Endothelial cell of umbilical vein (primary cell): ENCODE data around the gene PCDH18.
"Not testable (repeated sequence)": the region's sequence is repeated elsewhere in the genome, so short reads cannot be mapped to it uniquely, and the experiment has no call there.

Experiments used
- CTCF ChIP-seq, 2 donors: IDR thresholded peaks; 1 replicate in 1 of 2; 2 replicates in 1 of 2; pipeline ENCODE4 v1.5.1; 2011; ENCODE audit warnings: low read length in 2 of 2, mild to moderate bottlenecking in 2 of 2, moderate library complexity in 2 of 2, control low read depth in 1 of 2, inconsistent platforms in 1 of 2, low read depth in 1 of 2; ENCODE audit not compliant: insufficient read depth in 1 of 2; ENCODE audit errors: extremely low read depth in 1 of 2
- EZH2 ChIP-seq: IDR thresholded peaks from 2 replicates; pipeline ENCODE4 v1.6.1; 2012; ENCODE audit warnings: borderline replicate concordance, low read depth, mild to moderate bottlenecking, moderate library complexity, low read length, inconsistent platforms; ENCODE audit not compliant: severe bottlenecking
- JUN ChIP-seq: IDR thresholded peaks from 2 replicates; pipeline ENCODE4 v1.6.1; 2011; ENCODE audit warnings: borderline replicate concordance, low read depth; ENCODE audit not compliant: insufficient read length, insufficient read depth
- MAX ChIP-seq: IDR thresholded peaks from 2 replicates; pipeline ENCODE4 v1.6.1; 2011; ENCODE audit not compliant: insufficient read depth, insufficient read length
- MYC ChIP-seq: IDR thresholded peaks from one replicate; pipeline ENCODE4 v1.6.1; 2011; ENCODE audit warnings: mild to moderate bottlenecking, low read depth, low read length
- POLR2A ChIP-seq: IDR thresholded peaks from 2 replicates; pipeline ENCODE4 v1.6.1; 2012; ENCODE audit warnings: low read depth, mild to moderate bottlenecking, control low read depth, low read length
- POLR2AphosphoS5 ChIP-seq: IDR thresholded peaks from 2 replicates; pipeline ENCODE4 v1.6.1; 2012; ENCODE audit warnings: low read depth, mild to moderate bottlenecking, control low read depth, low read length, moderate library complexity; ENCODE audit not compliant: insufficient read depth

- not testable (repeated sequence) for TF ChIP-seq POLR2A; MAX; EZH2; POLR2AphosphoS5; CTCF (IDR thresholded peaks at IDR 0.05; ENCODE audit: extremely low read depth in 1 of 2, insufficient read depth in 1 of 2, low read depth in 1 of 2, low read length in 2 of 2); JUN; MYC
Observed at GRCh38 chr4:137496267-137496666, 36.0 kb downstream of the PCDH18 start.
